Peyer's patch (tissue), 4 donors: ENCODE measurements around the gene DIO1.
"Not testable (repeated sequence)": the region's sequence is repeated elsewhere in the genome, so short reads cannot be mapped to it uniquely, and the experiment has no call there.

Experiments used
- CTCF ChIP-seq, 6 experiments: fragments of 450-650 bp in 4 of 6; fragments of 200-600 bp in 2 of 6; sonication (generic) in 1 of 6; IDR thresholded peaks; one replicate each; pipeline ENCODE4 v1.5.1; 2017 to 2019; ENCODE audit warnings: antibody characterized with exemption in 6 of 6, mild to moderate bottlenecking in 3 of 6, moderate library complexity in 1 of 6
- POLR2A ChIP-seq, 2 donors: fragments of 450-650 bp; IDR thresholded peaks; one replicate each; pipeline ENCODE4 v1.5.1; 2017; ENCODE audit warnings: antibody characterized with exemption in 2 of 2, mild to moderate bottlenecking in 2 of 2, moderate library complexity in 2 of 2

GRCh38 chr1:53875150-53875549 lies 18.8 kb upstream of the DIO1 start:
- not testable (repeated sequence) for TF ChIP-seq POLR2A, CTCF (IDR thresholded peaks at IDR 0.05)
